Astrocyte of the cerebellum (primary cell): Measurements from ENCODE around the gene TTI1.

Experiments used
- DNase-seq: peaks from one replicate; pipeline ENCODE4 v3.0.0-alpha.2; 2011; ENCODE audit warnings: low read depth
- H3K4me3 ChIP-seq: 2 replicates; pipeline ENCODE4 v1.5.1; 2011; ENCODE audit warnings: mild to moderate bottlenecking, low read depth, low read length, moderate library complexity
- in situ Hi-C: cut with HindIII; loops from 2 replicates; pipeline ENCODE4 v1.10.0; 2017; ENCODE audit warnings: low sequenced_read_pairs
- TF ChIP-seq, protein P1 (sequence below): IDR thresholded peaks from 2 replicates; pipeline ENCODE4 v1.5.1; 2012; ENCODE audit warnings: low read length, low read depth, moderate library complexity, mild to moderate bottlenecking; ENCODE audit errors: missing control alignments

TTI1 gene

GRCh38 chr20:37936041-37936440, 97.2 kb downstream of the TTI1 start:
- in situ Hi-C loops: no loop called here
- H3K4me3 ChIP-seq: no peak overlapping the region
- TF ChIP-seq, protein P1, sequence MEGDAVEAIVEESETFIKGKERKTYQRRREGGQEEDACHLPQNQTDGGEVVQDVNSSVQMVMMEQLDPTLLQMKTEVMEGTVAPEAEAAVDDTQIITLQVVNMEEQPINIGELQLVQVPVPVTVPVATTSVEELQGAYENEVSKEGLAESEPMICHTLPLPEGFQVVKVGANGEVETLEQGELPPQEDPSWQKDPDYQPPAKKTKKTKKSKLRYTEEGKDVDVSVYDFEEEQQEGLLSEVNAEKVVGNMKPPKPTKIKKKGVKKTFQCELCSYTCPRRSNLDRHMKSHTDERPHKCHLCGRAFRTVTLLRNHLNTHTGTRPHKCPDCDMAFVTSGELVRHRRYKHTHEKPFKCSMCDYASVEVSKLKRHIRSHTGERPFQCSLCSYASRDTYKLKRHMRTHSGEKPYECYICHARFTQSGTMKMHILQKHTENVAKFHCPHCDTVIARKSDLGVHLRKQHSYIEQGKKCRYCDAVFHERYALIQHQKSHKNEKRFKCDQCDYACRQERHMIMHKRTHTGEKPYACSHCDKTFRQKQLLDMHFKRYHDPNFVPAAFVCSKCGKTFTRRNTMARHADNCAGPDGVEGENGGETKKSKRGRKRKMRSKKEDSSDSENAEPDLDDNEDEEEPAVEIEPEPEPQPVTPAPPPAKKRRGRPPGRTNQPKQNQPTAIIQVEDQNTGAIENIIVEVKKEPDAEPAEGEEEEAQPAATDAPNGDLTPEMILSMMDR: no peak
- DNase-seq: no peak

GRCh38 chr20:37935435-37935834, 97.8 kb downstream of the TTI1 start:
- in situ Hi-C loops: no loop called here
- TF ChIP-seq, protein P1: no peak
- DNase-seq: no peak
- no peak overlapping the region for H3K4me3 ChIP-seq

- no peak overlapping the region for H3K4me3 ChIP-seq
- no peak for DNase-seq
- TF ChIP-seq, protein P1: no peak
- in situ Hi-C loops: no loop called here
Observed at GRCh38 chr20:37934634-37935375, 98.5 kb downstream of the TTI1 start.

GRCh38 chr20:37933786-37934633, 99.2 kb downstream of the TTI1 start:
- H3K4me3 ChIP-seq: no peak overlapping the region
- no peak for DNase-seq
- in situ Hi-C loops: no loop called here
- TF ChIP-seq, protein P1: no peak
